IMR-90 (cell line): ENCODE data around the gene PAX8.
"Not testable (repeated sequence)": the region's sequence is repeated elsewhere in the genome, so short reads cannot be mapped to it uniquely, and the experiment has no call there.

Source experiments
- BHLHE40 ChIP-seq: fragments of 150-350 bp; IDR thresholded peaks from 2 replicates; pipeline ENCODE4 v1.6.1; 2016; ENCODE audit warnings: mild to moderate bottlenecking, low read depth, low read length
- CEBPB ChIP-seq: IDR thresholded peaks from 2 replicates; pipeline ENCODE4 v1.6.1; 2012; ENCODE audit warnings: low read depth, low read length, improper control_type of control experiment
- FOS ChIP-seq: fragments of 150-350 bp; IDR thresholded peaks from 2 replicates; pipeline ENCODE4 v1.6.1; 2016; ENCODE audit warnings: low read depth, low read length
- MAFK ChIP-seq: IDR thresholded peaks from 2 replicates; pipeline ENCODE4 v1.6.1; 2012; ENCODE audit warnings: low read depth, low read length, improper control_type of control experiment
- MXI1 ChIP-seq: IDR thresholded peaks from 2 replicates; pipeline ENCODE4 v1.6.1; 2012; ENCODE audit warnings: low read depth, mild to moderate bottlenecking, low read length, moderate library complexity, borderline replicate concordance
- POLR2A ChIP-seq: IDR thresholded peaks from 2 replicates; pipeline ENCODE4 v1.6.1; 2012; ENCODE audit warnings: mild to moderate bottlenecking, low read depth, low read length
- RAD21 ChIP-seq: IDR thresholded peaks from 2 replicates; pipeline ENCODE4 v1.6.1; 2012; ENCODE audit warnings: low read length, improper control_type of control experiment
- RCOR1 ChIP-seq: IDR thresholded peaks from 2 replicates; pipeline ENCODE4 v1.6.1; 2012; ENCODE audit warnings: mild to moderate bottlenecking, low read length, improper control_type of control experiment; ENCODE audit not compliant: insufficient replicate concordance
- SMC3 ChIP-seq: fragments of 150-350 bp; IDR thresholded peaks from 2 replicates; pipeline ENCODE4 v1.6.1; 2016; ENCODE audit warnings: low read depth, mild to moderate bottlenecking, antibody characterized with exemption, low read length, moderate library complexity
- TF ChIP-seq, protein P1 (sequence below): conservative IDR thresholded peaks from 2 replicates; pipeline ENCODE4 v1.5.1; 2012; ENCODE audit warnings: mild to moderate bottlenecking, low read depth, low read length, improper control_type of control experiment
- TF ChIP-seq, protein P2 (sequence below): fragments of 150-350 bp; IDR thresholded peaks from 2 replicates; pipeline ENCODE4 v1.6.1; 2017; ENCODE audit warnings: mild to moderate bottlenecking, antibody characterized with exemption, low read length, low read depth

DNA sequence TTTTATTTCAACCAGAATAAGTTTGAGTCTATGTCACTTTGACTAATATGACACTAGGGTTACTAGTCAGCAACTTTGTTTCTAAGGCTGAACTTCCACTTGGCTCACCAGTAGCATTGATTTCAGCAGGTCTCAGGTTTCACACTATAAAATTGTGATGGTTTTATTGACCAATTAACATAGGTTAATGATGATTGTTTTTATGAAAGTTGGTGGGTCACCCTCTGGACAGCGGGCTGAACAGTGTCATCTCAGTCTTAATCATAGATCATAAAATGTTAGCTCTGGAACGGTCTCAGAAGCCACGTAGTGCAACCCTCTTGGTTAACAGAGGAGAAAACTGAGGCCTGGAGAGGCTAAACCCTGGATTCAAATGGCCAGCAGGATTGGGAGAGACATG lies 40.2 kb upstream of the PAX8 start:
- TF ChIP-seq CEBPB, RAD21, MAFK, RCOR1, POLR2A, SMC3, FOS, BHLHE40, MXI1: not testable (repeated sequence)
- TF ChIP-seq, protein P1, sequence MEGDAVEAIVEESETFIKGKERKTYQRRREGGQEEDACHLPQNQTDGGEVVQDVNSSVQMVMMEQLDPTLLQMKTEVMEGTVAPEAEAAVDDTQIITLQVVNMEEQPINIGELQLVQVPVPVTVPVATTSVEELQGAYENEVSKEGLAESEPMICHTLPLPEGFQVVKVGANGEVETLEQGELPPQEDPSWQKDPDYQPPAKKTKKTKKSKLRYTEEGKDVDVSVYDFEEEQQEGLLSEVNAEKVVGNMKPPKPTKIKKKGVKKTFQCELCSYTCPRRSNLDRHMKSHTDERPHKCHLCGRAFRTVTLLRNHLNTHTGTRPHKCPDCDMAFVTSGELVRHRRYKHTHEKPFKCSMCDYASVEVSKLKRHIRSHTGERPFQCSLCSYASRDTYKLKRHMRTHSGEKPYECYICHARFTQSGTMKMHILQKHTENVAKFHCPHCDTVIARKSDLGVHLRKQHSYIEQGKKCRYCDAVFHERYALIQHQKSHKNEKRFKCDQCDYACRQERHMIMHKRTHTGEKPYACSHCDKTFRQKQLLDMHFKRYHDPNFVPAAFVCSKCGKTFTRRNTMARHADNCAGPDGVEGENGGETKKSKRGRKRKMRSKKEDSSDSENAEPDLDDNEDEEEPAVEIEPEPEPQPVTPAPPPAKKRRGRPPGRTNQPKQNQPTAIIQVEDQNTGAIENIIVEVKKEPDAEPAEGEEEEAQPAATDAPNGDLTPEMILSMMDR: not testable (repeated sequence)
- TF ChIP-seq, protein P2, sequence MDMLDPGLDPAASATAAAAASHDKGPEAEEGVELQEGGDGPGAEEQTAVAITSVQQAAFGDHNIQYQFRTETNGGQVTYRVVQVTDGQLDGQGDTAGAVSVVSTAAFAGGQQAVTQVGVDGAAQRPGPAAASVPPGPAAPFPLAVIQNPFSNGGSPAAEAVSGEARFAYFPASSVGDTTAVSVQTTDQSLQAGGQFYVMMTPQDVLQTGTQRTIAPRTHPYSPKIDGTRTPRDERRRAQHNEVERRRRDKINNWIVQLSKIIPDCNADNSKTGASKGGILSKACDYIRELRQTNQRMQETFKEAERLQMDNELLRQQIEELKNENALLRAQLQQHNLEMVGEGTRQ: not testable (repeated sequence)
